Activated CD4-positive, alpha-beta T cell treated with anti-CD3 and anti-CD28 coated beads, Interleukin-2, Interleukin-4, amounts not matched to agents 100 ng/mL and 50 ng/mL, durations not matched to agents 16 hours and 8 hours (primary cell): ENCODE data around the gene PHACTR3.

Experiments
- DNase-seq: peaks from one replicate; pipeline ENCODE4 v3.0.0-alpha.2; 2020; ENCODE audit warnings: low spot score

The PHACTR3 gene

GRCh38 chr20:59802471-59803221 lies 198.3 kb downstream of the PHACTR3 start:
- no peak for DNase-seq

GRCh38 chr20:59804347-59804746 lies 200.0 kb downstream of the PHACTR3 start:
- DNase-seq = no peak

DNA sequence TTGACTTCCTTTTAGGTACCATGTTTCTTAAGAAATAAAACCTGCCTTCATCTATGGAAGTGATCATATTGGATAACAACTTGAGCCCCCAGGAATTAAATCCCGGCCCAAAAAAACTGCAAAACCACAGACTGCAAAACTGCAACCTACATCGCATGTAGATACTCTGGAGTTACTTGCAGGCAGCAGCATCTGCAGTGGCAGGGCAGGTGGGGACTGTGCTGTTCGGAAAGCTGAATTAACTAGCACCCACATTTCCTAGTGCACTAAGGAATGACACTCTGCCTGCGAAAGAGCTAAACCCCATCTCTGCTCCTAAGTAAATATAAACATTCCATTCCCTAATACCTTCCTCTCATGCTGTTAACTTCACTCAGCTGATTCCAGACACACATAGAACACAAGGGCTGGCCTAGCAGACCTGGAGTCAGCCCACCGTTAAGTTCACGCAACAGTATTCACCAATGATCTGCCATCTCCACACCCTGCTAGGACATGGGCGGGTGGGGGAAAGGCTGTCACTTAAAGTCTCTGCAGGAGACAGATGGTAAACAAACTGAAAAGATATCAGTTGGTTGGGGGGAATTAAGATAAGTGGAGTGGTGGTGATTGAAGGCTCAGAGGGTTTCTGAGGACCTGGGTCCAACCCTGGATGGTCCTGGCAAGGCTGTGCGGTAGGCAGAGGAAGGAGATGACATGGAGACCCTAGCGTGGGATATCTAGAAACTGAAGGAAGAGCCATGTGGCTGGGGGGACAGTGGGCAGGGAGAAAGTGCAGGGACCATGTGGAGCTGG lies 200.7 kb downstream of the PHACTR3 start:
- DNase-seq = no peak

- no peak for DNase-seq
Observed at GRCh38 chr20:59805786-59806577, 201.6 kb downstream of the PHACTR3 start.

GRCh38 chr20:59806578-59806975 lies 202.2 kb downstream of the PHACTR3 start:
- DNase-seq = no peak

DNA sequence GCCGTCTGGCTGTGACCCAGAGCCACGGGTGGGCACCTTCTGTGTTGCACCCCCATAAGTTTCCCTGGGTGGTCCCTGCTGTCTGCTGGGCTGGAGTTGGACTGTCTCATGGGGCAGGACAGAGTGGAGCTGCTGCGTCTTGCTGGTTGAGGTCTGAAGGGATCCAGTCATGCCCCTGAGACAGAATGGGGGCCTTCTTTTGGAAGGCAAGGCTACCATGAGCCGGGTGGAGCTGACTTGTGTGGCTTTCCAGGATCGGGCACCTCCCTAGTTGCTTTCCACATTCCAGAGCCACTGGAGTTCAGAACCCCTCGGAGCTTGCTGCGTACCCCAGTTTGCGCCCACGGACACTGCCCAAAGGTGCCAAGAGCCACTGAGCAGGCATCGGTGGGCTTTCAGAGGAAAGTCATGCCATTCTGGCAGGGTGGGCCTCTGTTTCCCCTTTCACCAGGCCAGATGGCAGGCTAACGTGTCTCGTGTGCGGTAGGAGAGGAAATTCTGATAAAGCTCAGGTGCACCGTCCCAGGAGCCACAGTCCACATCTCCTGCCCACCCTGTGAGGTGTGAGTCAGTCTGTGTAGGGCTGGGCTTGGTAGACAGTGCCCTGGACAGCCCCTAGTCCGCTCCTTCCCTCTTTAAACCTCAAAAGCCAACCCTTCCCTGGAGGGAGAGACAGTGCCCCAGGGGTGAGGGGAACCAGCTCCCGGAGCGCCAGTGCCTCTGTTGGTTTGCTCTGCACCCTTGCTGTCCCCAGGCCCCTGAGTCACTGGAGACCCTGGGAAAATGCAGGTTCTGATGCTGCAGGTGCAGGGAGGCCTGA lies 203.8 kb downstream of the PHACTR3 start:
- no peak for DNase-seq

DNA sequence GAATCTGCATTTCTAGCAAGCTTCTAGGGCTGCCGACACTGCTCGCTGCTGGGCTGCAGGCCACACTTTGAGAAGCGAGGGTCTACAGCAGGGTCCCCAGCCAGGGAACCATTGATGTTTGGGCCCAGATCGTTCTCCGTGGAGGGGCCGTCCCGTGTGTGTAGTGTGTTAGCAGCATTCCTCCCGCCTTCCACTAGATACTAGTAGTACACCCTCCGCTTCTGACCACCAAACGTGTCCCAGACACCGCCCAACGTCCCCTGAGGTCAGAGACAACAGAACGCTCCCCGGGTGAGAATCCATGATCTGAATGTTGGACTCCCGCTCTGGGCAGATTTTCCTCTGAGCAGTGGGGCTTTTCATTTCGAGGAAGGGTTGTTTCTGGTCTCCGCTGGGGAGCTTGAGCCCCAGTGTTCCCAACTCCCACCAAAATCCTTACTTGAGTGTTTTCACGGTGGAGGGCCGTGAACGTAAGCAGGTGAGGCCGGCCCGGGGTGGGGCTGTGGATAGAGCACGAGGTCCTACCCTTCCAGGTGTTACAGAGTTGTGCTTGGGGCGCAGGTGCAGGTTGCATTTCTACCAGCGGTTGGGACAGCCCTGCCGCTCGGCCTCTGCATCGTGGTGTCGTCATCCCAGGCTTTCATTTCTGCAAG lies 204.5 kb downstream of the PHACTR3 start:
- DNase-seq = no peak

DNA sequence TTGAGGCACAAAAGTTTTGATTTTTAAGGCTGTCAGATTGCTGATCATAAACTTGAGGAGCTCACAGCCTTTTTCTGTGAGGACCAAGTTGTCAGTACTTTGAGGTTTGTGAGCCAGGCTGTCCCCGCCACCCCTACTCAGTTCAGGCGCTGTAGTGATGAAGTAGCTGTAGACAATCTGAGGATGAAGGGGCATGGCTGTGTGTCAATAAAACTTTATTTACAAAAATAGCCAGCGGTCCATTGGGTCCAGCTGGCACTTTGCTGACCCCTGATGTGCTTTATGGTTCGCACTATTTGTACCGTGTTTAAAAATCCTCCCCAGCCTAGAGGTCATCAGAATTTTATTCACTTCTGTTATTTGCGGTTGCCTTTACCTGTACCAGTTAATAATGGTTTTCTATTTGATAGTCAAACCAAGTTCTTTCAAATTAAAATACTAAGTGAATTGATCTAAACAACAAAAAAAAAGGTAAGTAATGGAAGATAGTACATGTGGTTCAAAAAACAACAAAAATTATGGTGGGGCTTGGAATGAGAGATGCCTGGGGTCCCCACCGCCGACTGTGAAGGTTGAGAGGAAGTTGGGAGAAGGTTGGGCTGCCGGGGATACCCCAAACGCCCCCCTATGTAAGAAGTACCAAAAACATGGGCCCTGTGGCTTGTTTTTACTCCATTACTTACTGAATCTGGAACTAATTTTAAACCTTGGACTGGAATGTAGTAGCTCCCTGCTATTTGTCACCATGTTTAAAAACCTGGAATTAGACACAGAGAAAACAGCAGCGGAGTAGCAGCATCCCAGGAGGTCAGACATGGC lies 205.5 kb downstream of the PHACTR3 start:
- no peak for DNase-seq

DNA sequence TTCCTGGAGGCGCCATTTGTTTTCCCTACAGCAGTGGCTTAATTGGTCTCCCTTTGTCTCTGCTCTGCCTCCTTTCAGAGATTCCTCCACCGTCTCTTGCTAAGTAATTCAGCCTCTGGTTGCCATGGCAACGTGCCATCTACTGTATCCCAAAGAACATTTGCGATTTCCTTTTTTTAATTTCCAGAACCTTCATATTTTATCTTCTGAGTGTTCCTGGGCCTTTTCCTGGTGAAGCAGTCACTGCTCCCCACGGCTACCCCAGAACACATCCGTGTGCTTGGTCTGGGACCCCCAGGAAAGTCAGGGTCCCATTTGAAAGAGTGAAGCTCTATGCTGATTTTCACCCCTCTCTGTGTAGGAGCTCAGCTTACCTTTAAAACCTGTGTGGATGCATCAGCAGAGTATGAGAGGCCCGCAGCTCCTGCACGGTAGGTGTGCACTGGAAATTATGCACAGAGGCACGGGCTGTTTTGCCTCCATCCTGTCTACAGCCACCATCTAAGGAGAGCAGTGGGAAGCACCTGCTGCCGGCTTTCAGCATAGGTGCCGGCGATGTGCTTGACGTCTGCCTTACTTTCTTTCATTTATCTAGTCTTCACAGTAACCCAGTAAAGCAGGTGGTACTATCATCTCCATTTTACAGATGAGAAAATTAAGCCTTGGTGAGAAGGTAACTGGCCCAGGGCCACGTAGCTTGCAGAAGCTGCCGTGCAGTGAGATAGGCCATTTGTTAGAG lies 206.3 kb downstream of the PHACTR3 start:
- DNase-seq = no peak

- no peak for DNase-seq
Observed at GRCh38 chr20:59811681-59812171, 207.4 kb downstream of the PHACTR3 start.

- no peak for DNase-seq
Observed at GRCh38 chr20:59812286-59813125, 208.2 kb downstream of the PHACTR3 start.

GRCh38 chr20:59813126-59813947 lies 209.0 kb downstream of the PHACTR3 start:
- DNase-seq = no peak

- no peak for DNase-seq
Observed at GRCh38 chr20:59813948-59814839, 209.9 kb downstream of the PHACTR3 start.

DNA sequence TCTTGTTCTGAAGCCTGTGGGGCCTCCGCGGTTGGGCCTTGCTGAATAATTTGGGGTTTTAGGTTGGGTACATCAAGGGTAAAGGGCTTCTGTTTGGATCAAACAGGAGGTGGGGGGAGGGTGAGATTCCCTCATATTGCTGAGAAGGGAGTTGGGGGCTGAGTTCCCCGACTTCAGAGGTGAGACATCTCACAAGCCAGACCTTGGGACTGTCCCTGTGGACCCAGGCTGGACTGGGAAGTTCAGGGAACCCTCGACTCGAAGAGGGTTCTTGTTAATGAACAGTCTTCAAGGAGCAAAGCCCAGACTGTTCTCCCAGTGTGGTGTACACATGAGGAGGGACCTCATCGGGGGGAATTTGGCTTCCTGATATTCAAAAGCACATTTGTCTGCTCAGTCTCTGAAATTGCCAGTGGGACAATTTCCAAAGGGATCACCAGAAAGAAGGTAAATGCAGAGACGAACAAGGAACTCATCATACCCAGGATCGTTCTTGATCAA lies 210.6 kb downstream of the PHACTR3 start:
- no peak for DNase-seq

GRCh38 chr20:59816146-59816738 lies 211.9 kb downstream of the PHACTR3 start:
- DNase-seq = no peak

- no peak for DNase-seq
Observed at GRCh38 chr20:59817406-59817805, 213.1 kb downstream of the PHACTR3 start.
